ENCODE results near the gene GPR12. TPM values are rescaled to one million over a fixed set of nuclear protein-coding genes. Genes with fewer than 3 reads are reported as not detected.

Gene GPR12
- total and polyA plus RNA-seq, 2 donors (not counting 3 experiments of a cell fraction or from before 2014, with no cell fraction given), result not detected

DNA sequence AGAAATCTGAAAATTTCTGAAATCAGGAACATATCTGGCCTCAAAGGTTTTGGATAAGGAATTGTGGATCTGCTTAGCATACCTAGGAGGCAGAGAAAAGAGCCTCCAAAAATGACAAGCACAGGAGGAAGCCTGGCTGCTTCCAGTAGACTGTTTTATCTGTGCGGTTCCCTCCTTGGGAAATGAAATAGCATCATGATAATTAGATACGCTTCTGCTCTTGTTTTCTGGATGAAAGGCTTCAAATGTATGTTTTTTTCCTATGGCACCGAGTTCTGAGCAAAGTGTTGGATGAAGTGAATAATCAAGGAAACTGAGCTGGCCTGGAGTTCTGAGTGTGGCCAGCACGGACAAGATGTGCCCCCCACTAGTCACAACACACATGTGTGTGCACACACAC, 19.8 kb upstream of the GPR12 start:
- no peaks in the 10 kb centered on the region for H3K4me1 ChIP-seq (ENCODE audit: control insufficient read depth, extremely low read depth, insufficient read depth, low read length)
- no peak for FAIRE-seq
- no peaks in the 10 kb centered on the region for H3K9me3 ChIP-seq (replicated peaks; ENCODE audit: control insufficient read depth, insufficient read depth, low read length)
- no peak overlapping the region for H3K4me2 ChIP-seq (ENCODE audit: insufficient read depth, low read length)
- no peaks in the 10 kb centered on the region for H4K20me1 ChIP-seq (replicated peaks; ENCODE audit: control insufficient read depth, extremely low read depth, insufficient read depth, low read length)
- H3K36me3 ChIP-seq (ENCODE audit: control insufficient read depth in 2 of 2, extremely low read depth in 1 of 2, insufficient read depth in 2 of 2, low read length in 2 of 2), result no peaks in the 10 kb centered on the region
- no peaks in the 10 kb centered on the region for H3K27me3 ChIP-seq (ENCODE audit: control insufficient read depth in 2 of 2, insufficient read depth in 2 of 2, low read length in 2 of 2)
- no peak for DNase-seq (ENCODE audit: low read depth, low spot score)
- H3K9me1 ChIP-seq (replicated peaks; ENCODE audit: control insufficient read depth, extremely low read depth, insufficient read depth, low read length), result no peaks in the 10 kb centered on the region
- H3K79me2 ChIP-seq (ENCODE audit: control insufficient read depth, insufficient read depth, low read length), result no peaks in the 10 kb centered on the region
- dilution Hi-C loops (cut with MboI; ENCODE audit: extremely low pct_ligation_motif_present, low sequenced_read_pairs), result no loop called here
- H3K4me3 ChIP-seq (replicated peaks in 1 of 3; ENCODE audit: insufficient read depth in 1 of 3, low read depth in 1 of 3, low read length in 3 of 3), result no peak overlapping the region
- H2AFZ ChIP-seq (ENCODE audit: low read depth, low read length), result no peak overlapping the region
- ChIA-PET POLR2A (no interaction called here), CTCF (no interaction called here)
- intact Hi-C loops (cut with micrococcal nuclease), result no loop called here
- no peak overlapping the region for H3K9ac ChIP-seq (replicated peaks; ENCODE audit: extremely low read depth, insufficient read depth, low read length)
- no peak overlapping the region for H3K27ac ChIP-seq (ENCODE audit: insufficient read depth, low read depth, low read length)
- BruUV-seq (replicated peaks), result no TSS peak
- TF ChIP-seq EZH2 (IDR thresholded peaks at IDR 0.05; ENCODE audit: borderline replicate concordance, low read depth, low read length, severe bottlenecking), result no peak
- TF ChIP-seq FOS (IDR thresholded peaks at IDR 0.05; ENCODE audit: borderline replicate concordance, insufficient read depth, low read length), result no peak
- TF ChIP-seq JUN (IDR thresholded peaks at IDR 0.05; ENCODE audit: borderline replicate concordance, insufficient read depth, insufficient read length, low read depth), result no peak
- TF ChIP-seq, protein P1, sequence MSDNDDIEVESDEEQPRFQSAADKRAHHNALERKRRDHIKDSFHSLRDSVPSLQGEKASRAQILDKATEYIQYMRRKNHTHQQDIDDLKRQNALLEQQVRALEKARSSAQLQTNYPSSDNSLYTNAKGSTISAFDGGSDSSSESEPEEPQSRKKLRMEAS (IDR thresholded peaks at IDR 0.05; ENCODE audit: insufficient read depth, insufficient read length), result no peak
- TF ChIP-seq POLR2A (IDR thresholded peaks at IDR 0.05; ENCODE audit: low read depth, low read length), result no peak
- no peak for TF ChIP-seq MYC (IDR thresholded peaks at IDR 0.05; ENCODE audit: low read depth, low read length)
- no peak for TF ChIP-seq POLR2AphosphoS5 (IDR thresholded peaks at IDR 0.05; ENCODE audit: insufficient read depth, low read depth, low read length)
- TF ChIP-seq, protein P2, sequence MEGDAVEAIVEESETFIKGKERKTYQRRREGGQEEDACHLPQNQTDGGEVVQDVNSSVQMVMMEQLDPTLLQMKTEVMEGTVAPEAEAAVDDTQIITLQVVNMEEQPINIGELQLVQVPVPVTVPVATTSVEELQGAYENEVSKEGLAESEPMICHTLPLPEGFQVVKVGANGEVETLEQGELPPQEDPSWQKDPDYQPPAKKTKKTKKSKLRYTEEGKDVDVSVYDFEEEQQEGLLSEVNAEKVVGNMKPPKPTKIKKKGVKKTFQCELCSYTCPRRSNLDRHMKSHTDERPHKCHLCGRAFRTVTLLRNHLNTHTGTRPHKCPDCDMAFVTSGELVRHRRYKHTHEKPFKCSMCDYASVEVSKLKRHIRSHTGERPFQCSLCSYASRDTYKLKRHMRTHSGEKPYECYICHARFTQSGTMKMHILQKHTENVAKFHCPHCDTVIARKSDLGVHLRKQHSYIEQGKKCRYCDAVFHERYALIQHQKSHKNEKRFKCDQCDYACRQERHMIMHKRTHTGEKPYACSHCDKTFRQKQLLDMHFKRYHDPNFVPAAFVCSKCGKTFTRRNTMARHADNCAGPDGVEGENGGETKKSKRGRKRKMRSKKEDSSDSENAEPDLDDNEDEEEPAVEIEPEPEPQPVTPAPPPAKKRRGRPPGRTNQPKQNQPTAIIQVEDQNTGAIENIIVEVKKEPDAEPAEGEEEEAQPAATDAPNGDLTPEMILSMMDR (IDR thresholded peaks at IDR 0.05; ENCODE audit: extremely low read depth in 1 of 2, insufficient read depth in 1 of 2, low read depth in 1 of 2, low read length in 2 of 2), result no peak
- no peak for TF ChIP-seq GATA2 (IDR thresholded peaks at IDR 0.05; ENCODE audit: insufficient read depth, insufficient read length, low read depth, low read length)
